H1 (cell line): ENCODE measurements around the gene STK32C. TPM values are rescaled to one million over a fixed set of nuclear protein-coding genes. Genes with fewer than 3 reads are reported as not detected.

Experiments
- CTCF ChIA-PET: fragments of 300-600 bp; sonication (Branson Sonifier 250); formaldehyde crosslinking; loops from one replicate; lab custom pipeline; 2021; ENCODE audit not compliant: partially characterized antibody; lab: Charles Lee
- POLR2A ChIA-PET: fragments of 300-600 bp; sonication (Branson Sonifier 250); formaldehyde crosslinking; loops from one replicate; lab custom pipeline; 2021; ENCODE audit warnings: inconsistent platforms; ENCODE audit not compliant: partially characterized antibody; lab: Charles Lee
- DNase-seq, 2 experiments: peaks; one replicate each; pipeline versions ENCODE4 v3.0.0 to v3.0.0-alpha.2; 2010 to 2022; ENCODE audit warnings: low spot score in 2 of 2, low read depth in 1 of 2, mixed read lengths in 1 of 2
- FAIRE-seq: peaks from 2 replicates; lab custom pipeline; 2011; peaks lifted over from hg19 to GRCh38; lab: Jason Lieb, UNC
- H2AFZ ChIP-seq: 2 replicates; pipeline ENCODE4 v1.8.1; 2012; ENCODE audit warnings: low read length, inconsistent platforms
- H2AK5ac ChIP-seq: 2 replicates; pipeline ENCODE4 v1.6.1; 2013; ENCODE audit warnings: low read depth, low read length
- H2BK120ac ChIP-seq: replicated peaks from 2 replicates; pipeline ENCODE3; 2013; ENCODE audit warnings: low read depth, low read length, inconsistent platforms
- H2BK12ac ChIP-seq: 2 replicates; pipeline ENCODE4 v1.6.1; 2013; ENCODE audit warnings: low read depth, low read length
- H2BK15ac ChIP-seq: 2 replicates; pipeline ENCODE4 v1.6.1; 2013; ENCODE audit warnings: low read length
- H2BK20ac ChIP-seq: 2 replicates; pipeline ENCODE4 v1.6.1; 2013; ENCODE audit warnings: low read length
- H2BK5ac ChIP-seq: 2 replicates; pipeline ENCODE4 v1.6.1; 2013; ENCODE audit warnings: low read depth, low read length
- H3K14ac ChIP-seq: 2 replicates; pipeline ENCODE4 v1.6.1; 2013; ENCODE audit warnings: inconsistent platforms; ENCODE audit not compliant: insufficient read length
- H3K18ac ChIP-seq: 2 replicates; pipeline ENCODE4 v1.6.1; 2013; ENCODE audit warnings: low read length; ENCODE audit errors: extremely low read depth
- H3K23ac ChIP-seq: 2 replicates; pipeline ENCODE4 v1.6.1; 2013; ENCODE audit warnings: inconsistent platforms; ENCODE audit not compliant: insufficient read length
- H3K23me2 ChIP-seq: 2 replicates; pipeline ENCODE4 v1.6.1; 2013; ENCODE audit warnings: low read depth, low read length
- H3K27ac ChIP-seq: 2 replicates; pipeline ENCODE4 v1.6.1; 2011; ENCODE audit warnings: low read depth, low read length, inconsistent platforms
- H3K27me3 ChIP-seq, 4 experiments: replicated peaks in 1 of 4; 1 replicate in 1 of 4; 2 replicates in 3 of 4; pipeline versions ENCODE4 v1.6.1 to v1.8.1; 2011 to 2013; ENCODE audit warnings: low read length in 3 of 4, mild to moderate bottlenecking in 3 of 4, inconsistent platforms in 2 of 4, mixed read lengths in 2 of 4, moderate library complexity in 1 of 4; ENCODE audit not compliant: control insufficient read depth in 3 of 4, insufficient read depth in 3 of 4; ENCODE audit errors: extremely low read depth in 1 of 4
- H3K36me3 ChIP-seq, 4 experiments: 2 replicates each; pipeline versions ENCODE4 v1.6.1 to v1.8.1; 2011 to 2013; ENCODE audit warnings: mild to moderate bottlenecking in 4 of 4, low read length in 3 of 4, moderate library complexity in 2 of 4, control low read depth in 1 of 4, inconsistent platforms in 1 of 4; ENCODE audit not compliant: insufficient read depth in 4 of 4, control insufficient read depth in 2 of 4
- H3K4ac ChIP-seq: replicated peaks from 2 replicates; pipeline ENCODE3; 2013; ENCODE audit warnings: low read length, low read depth, mixed read lengths, inconsistent platforms; ENCODE audit not compliant: insufficient read length
- H3K4me1 ChIP-seq, 4 experiments: replicated peaks in 1 of 4; 1 replicate in 1 of 4; 2 replicates in 3 of 4; pipeline versions ENCODE4 v1.6.1 to v1.8.1; 2011 to 2013; ENCODE audit warnings: low read length in 3 of 4, inconsistent platforms in 2 of 4, mixed read lengths in 1 of 4; ENCODE audit not compliant: insufficient read depth in 4 of 4, control insufficient read depth in 3 of 4
- H3K4me2 ChIP-seq, 2 experiments: 2 replicates each; pipeline versions ENCODE4 v1.6.1 to v1.8.1; 2011 to 2013; ENCODE audit warnings: low read depth in 2 of 2, low read length in 2 of 2, control low read depth in 1 of 2, inconsistent platforms in 1 of 2, mild to moderate bottlenecking in 1 of 2; ENCODE audit not compliant: insufficient read depth in 1 of 2
- H3K4me3 ChIP-seq, 4 experiments: fragments of 200-600, 300-600 bp in 1 of 4; sonication (generic), shearing (Covaris generic), sonication (Bioruptor Twin) in 1 of 4; 2 replicates each; pipeline versions ENCODE4 v1.5.1 to v1.8.1; 2011 to 2016; ENCODE audit warnings: low read length in 4 of 4, low read depth in 3 of 4, control low read depth in 2 of 4, inconsistent platforms in 2 of 4, mild to moderate bottlenecking in 2 of 4, mixed read lengths in 1 of 4, moderate library complexity in 1 of 4; ENCODE audit not compliant: insufficient read depth in 2 of 4; ENCODE audit errors: extremely low read depth in 1 of 4
- H3K56ac ChIP-seq: replicated peaks from 2 replicates; pipeline ENCODE3; 2013; ENCODE audit warnings: low read depth, mild to moderate bottlenecking, mixed read lengths, low read length, inconsistent platforms; ENCODE audit not compliant: insufficient read length
- H3K79me1 ChIP-seq: 2 replicates; pipeline ENCODE4 v1.6.1; 2013; ENCODE audit warnings: low read depth, low read length, control low read depth
- H3K79me2 ChIP-seq, 2 experiments: 2 replicates each; pipeline versions ENCODE4 v1.6.1 to v1.8.1; 2012 to 2013; ENCODE audit warnings: low read length in 2 of 2, mild to moderate bottlenecking in 2 of 2, inconsistent platforms in 1 of 2; ENCODE audit not compliant: insufficient read depth in 2 of 2, control insufficient read depth in 1 of 2
- H3K9ac ChIP-seq, 4 experiments: replicated peaks in 1 of 4; 1 replicate in 1 of 4; 2 replicates in 3 of 4; pipeline versions ENCODE4 v1.6.1 to v1.8.1; 2011 to 2013; ENCODE audit warnings: low read depth in 3 of 4, low read length in 3 of 4, control low read depth in 2 of 4, mild to moderate bottlenecking in 2 of 4, moderate library complexity in 2 of 4, inconsistent platforms in 1 of 4; ENCODE audit errors: extremely low read depth in 1 of 4
- H3K9me3 ChIP-seq, 2 experiments: 2 replicates each; pipeline versions ENCODE4 v1.6.1 to v1.8.1; 2012 to 2013; ENCODE audit warnings: mild to moderate bottlenecking in 2 of 2, moderate library complexity in 2 of 2, control low read depth in 1 of 2, inconsistent platforms in 1 of 2, low read depth in 1 of 2, low read length in 1 of 2, mixed read lengths in 1 of 2; ENCODE audit not compliant: insufficient read depth in 2 of 2
- H4K20me1 ChIP-seq, 2 experiments: replicated peaks in 1 of 2; 2 replicates each; pipeline versions ENCODE3 to v1.8.1; 2011 to 2013; ENCODE audit warnings: inconsistent platforms in 2 of 2, low read length in 2 of 2, mild to moderate bottlenecking in 1 of 2; ENCODE audit not compliant: insufficient read depth in 2 of 2, control insufficient read depth in 1 of 2
- H4K5ac ChIP-seq: 2 replicates; pipeline ENCODE4 v1.6.1; 2013; ENCODE audit warnings: low read length, low read depth, mixed read lengths, inconsistent platforms; ENCODE audit not compliant: insufficient read length
- H4K8ac ChIP-seq: 2 replicates; pipeline ENCODE4 v1.8.0; 2013; ENCODE audit warnings: mild to moderate bottlenecking, moderate library complexity, low read length, inconsistent platforms; ENCODE audit not compliant: insufficient read depth; ENCODE audit errors: extremely low read depth
- H4K91ac ChIP-seq: replicated peaks from 2 replicates; pipeline ENCODE3; 2013; ENCODE audit warnings: low read length, mixed read lengths, inconsistent platforms; ENCODE audit not compliant: insufficient read length
- KDM4A ChIP-seq: IDR thresholded peaks from one replicate; pipeline ENCODE4 v1.7.1; 2012; ENCODE audit warnings: low read depth, mild to moderate bottlenecking, moderate library complexity, low read length, inconsistent platforms; ENCODE audit not compliant: severe bottlenecking
- WGBS, 2 experiments: shearing (Covaris generic) in 1 of 2; methylation state at CpG; one replicate each; pipeline versions ENCODE4 v1.1.6 to v1.1.7; 2013 to 2015; ENCODE audit warnings: low lambda C conversion rate in 2 of 2, mixed read lengths in 2 of 2, inconsistent platforms in 1 of 2, low coverage in 1 of 2, missing lambda C conversion rate in 1 of 2; ENCODE audit not compliant: insufficient replicate concordance in 2 of 2, insufficient coverage in 1 of 2, insufficient read length in 1 of 2; ENCODE audit errors: extremely low coverage in 1 of 2, missing lambda C conversion rate in 1 of 2; 5-methylcytosine and 5-hydroxymethylcytosine counted together
- polyA plus RNA-seq, 7 experiments: library from polyadenylated mRNA; depleted of rRNA in 3 of 7; stranded (reverse) in 5 of 7; unstranded in 2 of 7; fragments of >200 nt in 5 of 7; fragments of 200-250 nt in 2 of 7; gene quantifications; 1 replicate in 5 of 7; 2 replicates in 1 of 7; 4 replicates in 1 of 7; pipeline versions ENCODE4 v1.2.1 to v1.2.3, GENCODE V29; 2011 to 2013; ENCODE audit warnings: missing spikeins in 2 of 7, mixed read lengths in 2 of 7
- total RNA-seq: library from RNA; stranded (reverse); fragmentation: NEBNext Ultra II Directional; extraction: Animal tissue kit (Norgen Biotek cat#: 25700); gene quantifications from 2 replicates; pipeline ENCODE4 v1.2.1, GENCODE V29; 2021

The STK32C gene
- total and polyA plus RNA-seq, 2 of the 8 experiments (the other 6 are each of a cell fraction or from before 2014, with no cell fraction given): 10.6 to 15.6 TPM

- Histone ChIP-seq H2BK15ac (no peak overlapping the region), H3K36me3 (no peaks in the 10 kb centered on the region; a peak in 1 of 8 replicates), H3K79me1 (no peaks in the 10 kb centered on the region), H4K5ac (no peak overlapping the region), H3K4me1 (no peaks in the 10 kb centered on the region), H3K18ac (no peak overlapping the region), H2AK5ac (no peak overlapping the region), H3K4me3 (no peak overlapping the region), H4K20me1 (peaks cover 0 to 13% of the 10 kb centered on the region in 2 experiments), H3K9ac (no peak overlapping the region), H2BK20ac (no peak overlapping the region), H3K27ac (no peak overlapping the region), H3K9me3 (no peaks in the 10 kb centered on the region), H3K56ac (no peak overlapping the region), H3K23me2 (no peaks in the 10 kb centered on the region), H3K4ac (no peak overlapping the region), H4K8ac (no peak overlapping the region; the same call in 1 of the 2 replicates), H3K79me2 (no peaks in the 10 kb centered on the region), H2AFZ (no peak overlapping the region), H4K91ac (no peak overlapping the region), H2BK5ac (no peak overlapping the region), H3K23ac (no peak overlapping the region), H3K14ac (no peak overlapping the region), H2BK120ac (no peak overlapping the region), H3K4me2 (no peak overlapping the region), H3K27me3 (no peaks in the 10 kb centered on the region), H2BK12ac (no peak overlapping the region)
- POLR2A ChIA-PET: no interaction called here
- CTCF ChIA-PET: interaction anchor here (1.0 kb wide), 1 partner anchor 29 kb away, joined by 3 read pairs; no protein-coding TSS in a partner anchor
- WGBS, 2 experiments: 94% methylated on average over 6 of the region's 11 CpGs; no CpG with 5 or more reads in 1 of the 2 experiments
- no peak for FAIRE-seq
- no peak for DNase-seq
- no peak for TF ChIP-seq KDM4A
Observed at GRCh38 chr10:132199268-132199853, 108.4 kb downstream of the STK32C start.
